PFSK-1 (cell line): ENCODE results near the gene TMEM273.

Source experiments
- FOXP2 ChIP-seq: optimal IDR thresholded peaks from 2 replicates; pipeline ENCODE3; 2011; ENCODE audit warnings: borderline replicate concordance, control low read depth, inconsistent platforms; ENCODE audit not compliant: insufficient read depth; ENCODE audit errors: extremely low read length, extremely low read depth
- POLR2AphosphoS5 ChIP-seq: IDR thresholded peaks from 2 replicates; pipeline ENCODE4 v1.6.1; 2012; ENCODE audit warnings: low read depth, mild to moderate bottlenecking, control low read depth, low read length, moderate library complexity
- SIN3A ChIP-seq: IDR thresholded peaks from 2 replicates; pipeline ENCODE4 v1.6.1; 2012; ENCODE audit warnings: mild to moderate bottlenecking, low read length, moderate library complexity, borderline replicate concordance; ENCODE audit not compliant: insufficient read depth
- TAF1 ChIP-seq: IDR thresholded peaks from 2 replicates; pipeline ENCODE4 v1.6.1; 2012; ENCODE audit warnings: low read length, control low read depth, borderline replicate concordance; ENCODE audit not compliant: insufficient read depth
- TF ChIP-seq, protein P1 (sequence below), 2 experiments: IDR thresholded peaks; 2 replicates each; pipeline versions ENCODE4 v1.6.1 to v1.8.0; 2011 to 2012; ENCODE audit warnings: low read depth in 2 of 2, low read length in 2 of 2, control low read depth in 1 of 2, inconsistent platforms in 1 of 2, mild to moderate bottlenecking in 1 of 2, moderate library complexity in 1 of 2; ENCODE audit not compliant: insufficient read depth in 1 of 2

Gene TMEM273

GRCh38 chr10:49108656-49109055, 79.5 kb downstream of the TMEM273 start:
- no peak for TF ChIP-seq SIN3A
- no peak for TF ChIP-seq TAF1
- TF ChIP-seq POLR2AphosphoS5: no peak
- TF ChIP-seq FOXP2: no peak
- TF ChIP-seq, protein P1, sequence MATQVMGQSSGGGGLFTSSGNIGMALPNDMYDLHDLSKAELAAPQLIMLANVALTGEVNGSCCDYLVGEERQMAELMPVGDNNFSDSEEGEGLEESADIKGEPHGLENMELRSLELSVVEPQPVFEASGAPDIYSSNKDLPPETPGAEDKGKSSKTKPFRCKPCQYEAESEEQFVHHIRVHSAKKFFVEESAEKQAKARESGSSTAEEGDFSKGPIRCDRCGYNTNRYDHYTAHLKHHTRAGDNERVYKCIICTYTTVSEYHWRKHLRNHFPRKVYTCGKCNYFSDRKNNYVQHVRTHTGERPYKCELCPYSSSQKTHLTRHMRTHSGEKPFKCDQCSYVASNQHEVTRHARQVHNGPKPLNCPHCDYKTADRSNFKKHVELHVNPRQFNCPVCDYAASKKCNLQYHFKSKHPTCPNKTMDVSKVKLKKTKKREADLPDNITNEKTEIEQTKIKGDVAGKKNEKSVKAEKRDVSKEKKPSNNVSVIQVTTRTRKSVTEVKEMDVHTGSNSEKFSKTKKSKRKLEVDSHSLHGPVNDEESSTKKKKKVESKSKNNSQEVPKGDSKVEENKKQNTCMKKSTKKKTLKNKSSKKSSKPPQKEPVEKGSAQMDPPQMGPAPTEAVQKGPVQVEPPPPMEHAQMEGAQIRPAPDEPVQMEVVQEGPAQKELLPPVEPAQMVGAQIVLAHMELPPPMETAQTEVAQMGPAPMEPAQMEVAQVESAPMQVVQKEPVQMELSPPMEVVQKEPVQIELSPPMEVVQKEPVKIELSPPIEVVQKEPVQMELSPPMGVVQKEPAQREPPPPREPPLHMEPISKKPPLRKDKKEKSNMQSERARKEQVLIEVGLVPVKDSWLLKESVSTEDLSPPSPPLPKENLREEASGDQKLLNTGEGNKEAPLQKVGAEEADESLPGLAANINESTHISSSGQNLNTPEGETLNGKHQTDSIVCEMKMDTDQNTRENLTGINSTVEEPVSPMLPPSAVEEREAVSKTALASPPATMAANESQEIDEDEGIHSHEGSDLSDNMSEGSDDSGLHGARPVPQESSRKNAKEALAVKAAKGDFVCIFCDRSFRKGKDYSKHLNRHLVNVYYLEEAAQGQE (IDR thresholded peaks at IDR 0.05; ENCODE audit: insufficient read depth in 1 of 2, low read depth in 2 of 2, low read length in 2 of 2): no peak

- TF ChIP-seq TAF1: no peak
- TF ChIP-seq FOXP2: no peak
- TF ChIP-seq, protein P1 (IDR thresholded peaks at IDR 0.05; ENCODE audit: insufficient read depth in 1 of 2, low read depth in 2 of 2, low read length in 2 of 2): no peak
- TF ChIP-seq POLR2AphosphoS5: no peak
- TF ChIP-seq SIN3A: no peak
Measured at GRCh38 chr10:49107887-49108267, 80.3 kb downstream of the TMEM273 start.

- TF ChIP-seq POLR2AphosphoS5: no peak
Measured at GRCh38 chr10:49107111-49107886, 80.9 kb downstream of the TMEM273 start.

DNA sequence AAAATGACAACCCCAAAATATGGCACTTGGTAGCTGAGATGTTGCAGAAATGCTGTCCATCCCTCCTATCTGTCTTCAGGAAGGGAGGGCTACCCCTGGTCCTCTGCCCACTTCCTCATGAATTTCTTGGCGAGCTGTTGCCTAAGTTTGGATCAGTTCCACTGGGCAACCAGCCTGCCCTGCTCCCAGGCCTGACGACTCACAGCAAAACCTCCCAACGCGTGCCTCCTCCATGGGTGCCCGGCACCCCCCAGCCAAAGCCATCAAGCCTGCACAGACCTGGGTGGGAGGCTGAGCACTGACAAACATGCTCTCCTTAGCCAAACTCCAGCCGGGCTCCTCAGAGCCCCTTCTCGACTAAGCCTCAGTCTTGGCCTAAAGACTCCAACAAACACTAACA, 81.7 kb downstream of the TMEM273 start:
- TF ChIP-seq POLR2AphosphoS5 (no peak), FOXP2 (no peak), SIN3A (no peak), TAF1 (no peak)
- TF ChIP-seq, protein P1 (IDR thresholded peaks at IDR 0.05; ENCODE audit: insufficient read depth in 1 of 2, low read depth in 2 of 2, low read length in 2 of 2): no peak

DNA sequence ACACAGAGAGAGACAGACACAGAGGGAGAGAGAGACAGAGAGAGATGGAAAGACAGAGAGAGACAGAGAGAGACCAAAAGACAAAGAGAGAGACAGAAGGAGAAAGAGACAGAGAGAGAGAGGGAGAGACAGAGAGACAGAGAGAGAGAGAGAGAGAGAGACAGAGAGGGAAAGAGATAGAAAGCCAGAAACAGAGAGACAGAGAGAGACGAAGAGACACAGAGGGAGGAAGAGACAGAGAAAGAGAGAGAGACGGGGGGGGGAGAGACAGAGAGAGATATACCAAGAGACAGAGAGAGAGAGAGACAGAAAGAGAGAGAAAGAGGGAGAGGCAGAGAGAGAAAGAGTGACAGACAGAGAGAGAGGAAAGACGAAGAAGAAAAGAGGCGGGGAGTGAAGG, 83.1 kb downstream of the TMEM273 start:
- TF ChIP-seq FOXP2: no peak
